ENCODE data around the gene PARVG.

GRCh38 chr22:44131412-44131811, 49.3 kb upstream of the PARVG start:
- TF ChIP-seq CTCF (IDR thresholded peaks at IDR 0.05; ENCODE audit: insufficient read depth, low read depth, low read length) = no peak
- TF ChIP-seq EZH2 (IDR thresholded peaks at IDR 0.05; ENCODE audit: insufficient read depth, low read length) = no peak
